IMR-90 (cell line): ENCODE results near the gene MINDY1. TPM values are rescaled to one million over a fixed set of nuclear protein-coding genes. Genes with fewer than 3 reads are reported as not detected.

Source experiments
- ATAC-seq: fragments of 200-7000 bp; cut with Tn5 transposase; 2 replicates; pipeline ENCODE4 v1.9.1; 2020; ENCODE audit warnings: low read depth, mild to moderate bottlenecking, moderate library complexity
- BruUV-seq: library from RNA; stranded (reverse); fragments of 400-500 nt; replicated peaks from 2 replicates; lab custom pipeline; 2021; lab: Mats Ljungman, UMichigan
- CTCF ChIA-PET: fragments of 300-600 bp; formaldehyde crosslinking; extraction: SDS; loops from one replicate; lab custom pipeline; 2021; ENCODE audit warnings: antibody characterized with exemption; lab: Yijun Ruan, JAX
- POLR2A ChIA-PET: fragments of 300-600 bp; sonication (Branson Sonifier 250); formaldehyde crosslinking; loops from one replicate; lab custom pipeline; 2022; ENCODE audit warnings: antibody characterized with exemption; ENCODE audit not compliant: unreplicated experiment; lab: Charles Lee
- DNase-seq: peaks from one replicate; pipeline ENCODE4 v3.0.0; 2013
- H2AFZ ChIP-seq: replicated peaks from 2 replicates; pipeline ENCODE3; 2013; ENCODE audit warnings: low read length, mild to moderate bottlenecking; ENCODE audit not compliant: poor library complexity
- H2AK5ac ChIP-seq: 2 replicates; pipeline ENCODE4 v1.6.1; 2013; ENCODE audit warnings: low read depth, low read length, inconsistent platforms
- H2AK9ac ChIP-seq: replicated peaks from 2 replicates; pipeline ENCODE3; 2013; ENCODE audit warnings: mild to moderate bottlenecking, low read depth, low read length, moderate library complexity; ENCODE audit not compliant: poor library complexity
- H2BK120ac ChIP-seq: 2 replicates; pipeline ENCODE4 v1.6.1; 2013; ENCODE audit warnings: low read depth, low read length, inconsistent platforms
- H2BK15ac ChIP-seq: 3 replicates; pipeline ENCODE4 v1.6.1; 2013; ENCODE audit warnings: low read depth, low read length, inconsistent platforms
- H2BK20ac ChIP-seq: 2 replicates; pipeline ENCODE4 v1.6.1; 2013; ENCODE audit warnings: low read depth, mild to moderate bottlenecking, inconsistent platforms, low read length, moderate library complexity
- H2BK5ac ChIP-seq: 2 replicates; pipeline ENCODE4 v1.6.1; 2013; ENCODE audit warnings: mild to moderate bottlenecking, low read depth, low read length, inconsistent platforms; ENCODE audit not compliant: poor library complexity, severe bottlenecking
- H3K14ac ChIP-seq: replicated peaks from 2 replicates; pipeline ENCODE4 v1.6.1; 2013; ENCODE audit warnings: low read depth, low read length, inconsistent platforms
- H3K18ac ChIP-seq: 2 replicates; pipeline ENCODE4 v1.6.1; 2013; ENCODE audit warnings: low read depth, low read length, control low read depth
- H3K23ac ChIP-seq: 2 replicates; pipeline ENCODE4 v1.6.1; 2013; ENCODE audit warnings: low read depth, low read length, inconsistent platforms
- H3K27ac ChIP-seq: 2 replicates; pipeline ENCODE4 v1.5.1; 2013; ENCODE audit warnings: mild to moderate bottlenecking, control low read depth, low read length; ENCODE audit not compliant: insufficient read depth
- H3K27me3 ChIP-seq: 2 replicates; pipeline ENCODE4 v1.6.1; 2013; ENCODE audit warnings: low read length; ENCODE audit not compliant: control insufficient read depth, insufficient read depth
- H3K36me3 ChIP-seq: 2 replicates; pipeline ENCODE4 v1.6.1; 2013; ENCODE audit warnings: low read length, mixed read lengths; ENCODE audit not compliant: control insufficient read depth, insufficient read depth
- H3K4ac ChIP-seq: 2 replicates; pipeline ENCODE4 v1.6.1; 2013; ENCODE audit warnings: low read depth, low read length, inconsistent platforms
- H3K4me1 ChIP-seq: 2 replicates; pipeline ENCODE4 v1.6.1; 2013; ENCODE audit warnings: low read length, mixed read lengths; ENCODE audit not compliant: control insufficient read depth, insufficient read depth
- H3K4me2 ChIP-seq: 2 replicates; pipeline ENCODE4 v1.6.1; 2013; ENCODE audit warnings: low read depth, mild to moderate bottlenecking, control low read depth, low read length, moderate library complexity
- H3K4me3 ChIP-seq: 2 replicates; pipeline ENCODE4 v1.5.1; 2013; ENCODE audit warnings: low read depth, mild to moderate bottlenecking, control low read depth, low read length, moderate library complexity; ENCODE audit not compliant: insufficient read depth
- H3K56ac ChIP-seq: 2 replicates; pipeline ENCODE4 v1.6.1; 2013; ENCODE audit warnings: low read length, inconsistent platforms; ENCODE audit not compliant: insufficient read depth; ENCODE audit errors: extremely low read depth
- H3K79me1 ChIP-seq, 2 experiments: 2 replicates each; pipeline ENCODE4 v1.6.1; 2013; ENCODE audit warnings: low read length in 2 of 2, inconsistent platforms in 1 of 2, low read depth in 1 of 2
- H3K9ac ChIP-seq: 2 replicates; pipeline ENCODE4 v1.6.1; 2013; ENCODE audit warnings: low read depth, low read length, control low read depth
- H3K9me1 ChIP-seq: 2 replicates; pipeline ENCODE4 v1.6.1; 2013; ENCODE audit warnings: low read length, inconsistent platforms; ENCODE audit not compliant: insufficient read depth
- H3K9me3 ChIP-seq: 2 replicates; pipeline ENCODE4 v1.6.1; 2013; ENCODE audit warnings: low read length; ENCODE audit not compliant: control insufficient read depth, insufficient read depth
- H4K20me1 ChIP-seq: 2 replicates; pipeline ENCODE4 v1.6.1; 2013; ENCODE audit warnings: low read length, inconsistent platforms; ENCODE audit not compliant: insufficient read depth
- H4K5ac ChIP-seq: 2 replicates; pipeline ENCODE4 v1.6.1; 2013; ENCODE audit warnings: mild to moderate bottlenecking, low read depth, low read length, control low read depth
- H4K8ac ChIP-seq, 2 experiments: 2 replicates each; pipeline ENCODE4 v1.6.1; 2013; ENCODE audit warnings: low read depth in 2 of 2, low read length in 2 of 2, control low read depth in 1 of 2, inconsistent platforms in 1 of 2
- H4K91ac ChIP-seq: 2 replicates; pipeline ENCODE4 v1.6.1; 2013; ENCODE audit warnings: low read depth, low read length, inconsistent platforms; ENCODE audit not compliant: insufficient read depth
- BHLHE40 ChIP-seq: fragments of 150-350 bp; IDR thresholded peaks from 2 replicates; pipeline ENCODE4 v1.6.1; 2016; ENCODE audit warnings: mild to moderate bottlenecking, low read depth, low read length
- CEBPB ChIP-seq: IDR thresholded peaks from 2 replicates; pipeline ENCODE4 v1.6.1; 2012; ENCODE audit warnings: low read depth, low read length, improper control_type of control experiment
- CHD1 ChIP-seq: IDR thresholded peaks from 2 replicates; pipeline ENCODE4 v1.6.1; 2012; ENCODE audit warnings: low read depth, low read length, improper control_type of control experiment
- CTCF ChIP-seq: conservative IDR thresholded peaks from 2 replicates; pipeline ENCODE4 v1.5.1; 2012; ENCODE audit warnings: mild to moderate bottlenecking, low read depth, low read length, improper control_type of control experiment
- ELK1 ChIP-seq: fragments of 150-350 bp; IDR thresholded peaks from 2 replicates; pipeline ENCODE4 v1.6.1; 2016; ENCODE audit warnings: low read depth, mild to moderate bottlenecking, low read length, moderate library complexity, borderline replicate concordance
- FOS ChIP-seq: fragments of 150-350 bp; IDR thresholded peaks from 2 replicates; pipeline ENCODE4 v1.6.1; 2016; ENCODE audit warnings: low read depth, low read length
- MAFK ChIP-seq: IDR thresholded peaks from 2 replicates; pipeline ENCODE4 v1.6.1; 2012; ENCODE audit warnings: low read depth, low read length, improper control_type of control experiment
- MAZ ChIP-seq: IDR thresholded peaks from 2 replicates; pipeline ENCODE4 v1.6.1; 2012; ENCODE audit warnings: low read depth, mild to moderate bottlenecking, low read length, improper control_type of control experiment, moderate library complexity, borderline replicate concordance
- MXI1 ChIP-seq: IDR thresholded peaks from 2 replicates; pipeline ENCODE4 v1.6.1; 2012; ENCODE audit warnings: low read depth, mild to moderate bottlenecking, low read length, moderate library complexity, borderline replicate concordance
- NFE2L2 ChIP-seq: fragments of 150-350 bp; IDR thresholded peaks from 2 replicates; pipeline ENCODE4 v1.6.1; 2016; ENCODE audit warnings: low read depth, mild to moderate bottlenecking, low read length
- POLR2A ChIP-seq: IDR thresholded peaks from 2 replicates; pipeline ENCODE4 v1.6.1; 2012; ENCODE audit warnings: mild to moderate bottlenecking, low read depth, low read length
- RAD21 ChIP-seq: IDR thresholded peaks from 2 replicates; pipeline ENCODE4 v1.6.1; 2012; ENCODE audit warnings: low read length, improper control_type of control experiment
- RFX5 ChIP-seq: IDR thresholded peaks from 2 replicates; pipeline ENCODE4 v1.8.0; 2012; ENCODE audit warnings: low read depth, mild to moderate bottlenecking, low read length, moderate library complexity
- SMC3 ChIP-seq: fragments of 150-350 bp; IDR thresholded peaks from 2 replicates; pipeline ENCODE4 v1.6.1; 2016; ENCODE audit warnings: low read depth, mild to moderate bottlenecking, antibody characterized with exemption, low read length, moderate library complexity
- WGBS, 2 experiments: methylation state at CpG; one replicate each; pipeline versions ENCODE4 v1.1.5 to v1.1.7; 2013; ENCODE audit warnings: missing lambda C conversion rate in 2 of 2; ENCODE audit not compliant: insufficient read length in 1 of 2; ENCODE audit errors: extremely low coverage in 2 of 2; 5-methylcytosine and 5-hydroxymethylcytosine counted together
- dilution Hi-C: fragments of 300-500 bp; cut with HindIII; formaldehyde crosslinking; loops from one replicate; pipeline ENCODE4 v1.14.3; 2018; ENCODE audit warnings: low sequenced_read_pairs; ENCODE audit not compliant: unreplicated experiment
- in situ Hi-C: fragments of 300-500 bp; cut with MboI; formaldehyde crosslinking; loops from 3 replicates; pipeline ENCODE4 v1.14.3; 2019; ENCODE audit warnings: low sequenced_read_pairs, inconsistent platforms, mixed read lengths
- intact Hi-C: fragments of 100-400 bp; cut with micrococcal nuclease; formaldehyde crosslinking; loops from 2 replicates; pipeline ENCODE4 v1.10.0; 2022
- polyA plus RNA-seq, 3 experiments: library from polyadenylated mRNA; depleted of rRNA; stranded (reverse); fragments of >200 nt; gene quantifications; 2 replicates each; pipeline ENCODE4 v1.2.3, GENCODE V29; 2012; ENCODE audit warnings: low replicate concordance in 1 of 3
- total RNA-seq: library from RNA; depleted of rRNA; stranded (reverse); fragments of >200 nt; gene quantifications from 2 replicates; pipeline ENCODE4 v1.2.3, GENCODE V29; 2012

Gene MINDY1
- total and polyA plus RNA-seq, 2 of the 4 experiments (the other 2 are of a cell fraction) = 6.6 to 7.3 TPM

- dilution Hi-C loops = no loop called here
- peak overlapping the region; percentile 88 for H2AK9ac ChIP-seq
- H3K4me1 ChIP-seq = peaks cover 35% of the 10 kb centered on the region
- peaks cover 16 to 65% of the 10 kb centered on the region in 2 experiments for H3K79me1 ChIP-seq
- no TSS peak for BruUV-seq
- ChIA-PET CTCF (no interaction called here), POLR2A (no interaction called here)
- H3K9ac ChIP-seq = peak overlapping the region; percentile 94; the same call in 1 of the 2 replicates
- peak overlapping the region; percentile 89; the same call in 1 of the 2 replicates for H4K91ac ChIP-seq
- no peak overlapping the region for H2BK120ac ChIP-seq
- peak overlapping the region; percentile 55; the same call in 1 of the 2 replicates for H3K18ac ChIP-seq
- intact Hi-C loops = no loop called here
- H3K14ac ChIP-seq = peak overlapping the region; percentile 82
- H4K5ac ChIP-seq = peak overlapping the region; percentile 40; the same call in 1 of the 2 replicates
- peak overlapping the region; percentile 3; the same call in 1 of the 3 replicates for H2BK15ac ChIP-seq
- peak overlapping the region; percentile 86 for H3K27ac ChIP-seq
- H3K9me1 ChIP-seq = peaks cover 39% of the 10 kb centered on the region
- H4K8ac ChIP-seq = peak overlapping the region in 1 of 2 experiments; percentile 65; a peak in 1 of 4 replicates
- H3K4me2 ChIP-seq = peak overlapping the region; percentile 96
- no peaks in the 10 kb centered on the region for H3K27me3 ChIP-seq
- H3K23ac ChIP-seq = peak overlapping the region; percentile 97
- peaks cover 15% of the 10 kb centered on the region for H3K36me3 ChIP-seq
- peak overlapping the region; percentile 83 for H3K4ac ChIP-seq
- DNase-seq = no peak
- H2AFZ ChIP-seq = no peak overlapping the region
- H3K9me3 ChIP-seq = no peaks in the 10 kb centered on the region
- in situ Hi-C loops = loop anchor here (10.0 kb wide), 1 partner anchor 62 kb away; the partner anchor contains the start of gene BNIPL
- peaks cover 62% of the 10 kb centered on the region for H4K20me1 ChIP-seq
- peak overlapping the region; percentile 64; the same call in 1 of the 2 replicates for H3K4me3 ChIP-seq
- TF ChIP-seq RAD21 (no peak), MAZ (no peak), ELK1 (no peak), BHLHE40 (no peak), MXI1 (no peak), NFE2L2 (no peak), POLR2A (no peak), MAFK (no peak), CHD1 (no peak), FOS (no peak), RFX5 (no peak), CEBPB (no peak), CTCF (no peak), SMC3 (no peak)
- H2AK5ac ChIP-seq = peak overlapping the region; percentile 94
- no CpG with 5 or more reads among the region's 4 CpGs for WGBS, 2 experiments
- no peak overlapping the region for H3K56ac ChIP-seq
- ATAC-seq = no peak
- H2BK20ac ChIP-seq = no peak overlapping the region
- peak overlapping the region; percentile 74 for H2BK5ac ChIP-seq
These were observed 34.2 kb downstream of the MINDY1 start for GRCh38 chr1:150972417-150972940.
